CD4-positive, CD25-positive, alpha-beta regulatory T cell (primary cell): ENCODE data around the gene GSTM3. TPM values are rescaled to one million over a fixed set of nuclear protein-coding genes. Genes with fewer than 3 reads are reported as not detected.

Experiments
- ATAC-seq, 2 donors: fragments of 150-1000 bp; cut with Tn5 transposase; one replicate each; pipeline ENCODE4 v1.10.0; 2021; ENCODE audit warnings: low read depth in 2 of 2, moderate number of reproducible peaks in 2 of 2, moderate library complexity in 1 of 2
- DNase-seq, 3 donors: peaks; one replicate each; pipeline versions ENCODE4 v3.0.0 to v3.0.0-alpha.2; 2012 to 2022; ENCODE audit warnings: mixed read lengths in 1 of 3
- H3K27ac ChIP-seq: one replicate; pipeline ENCODE4 v1.7.0; 2013; ENCODE audit warnings: mild to moderate bottlenecking, low read length; ENCODE audit not compliant: insufficient read depth, poor library complexity, severe bottlenecking
- H3K27me3 ChIP-seq: one replicate; pipeline ENCODE4 v1.7.0; 2013; ENCODE audit warnings: low read length; ENCODE audit not compliant: control insufficient read depth, insufficient read depth
- H3K36me3 ChIP-seq: one replicate; pipeline ENCODE4 v1.7.0; 2013; ENCODE audit warnings: mild to moderate bottlenecking, low read length, moderate library complexity; ENCODE audit not compliant: control insufficient read depth, insufficient read depth
- H3K4me1 ChIP-seq: 2 replicates; pipeline ENCODE4 v1.7.0; 2013; ENCODE audit warnings: mild to moderate bottlenecking, low read length; ENCODE audit not compliant: insufficient read depth, control insufficient read depth, poor library complexity, severe bottlenecking
- H3K4me3 ChIP-seq: one replicate; pipeline ENCODE4 v1.7.0; 2013; ENCODE audit warnings: low read depth, mild to moderate bottlenecking, low read length, moderate library complexity
- H3K9me3 ChIP-seq, 2 experiments: 1 replicate in 1 of 2; 2 replicates in 1 of 2; pipeline ENCODE4 v1.7.0; 2013; ENCODE audit warnings: low read length in 2 of 2, mild to moderate bottlenecking in 1 of 2, moderate library complexity in 1 of 2; ENCODE audit not compliant: control insufficient read depth in 2 of 2
- H3K27ac Mint-ChIP-seq, 3 donors: one replicate each; pipeline ENCODE4 v1.8.0; 2020 to 2022; ENCODE audit warnings: mild to moderate bottlenecking in 3 of 3, mixed read lengths in 3 of 3, moderate library complexity in 2 of 3
- H3K27me3 Mint-ChIP-seq: one replicate; pipeline ENCODE4 v1.8.0; 2022; ENCODE audit warnings: mild to moderate bottlenecking, mixed read lengths
- H3K36me3 Mint-ChIP-seq: one replicate; pipeline ENCODE4 v1.8.0; 2020; ENCODE audit warnings: mixed read lengths
- H3K4me1 Mint-ChIP-seq, 4 donors: one replicate each; pipeline ENCODE4 v1.8.0; 2020 to 2022; ENCODE audit warnings: mixed read lengths in 4 of 4, mild to moderate bottlenecking in 1 of 4
- H3K4me3 Mint-ChIP-seq, 4 donors: one replicate each; pipeline ENCODE4 v1.8.0; 2020 to 2022; ENCODE audit warnings: mild to moderate bottlenecking in 4 of 4, mixed read lengths in 4 of 4, moderate library complexity in 3 of 4
- H3K9me3 Mint-ChIP-seq, 7 donors: one replicate each; pipeline ENCODE4 v1.8.0; 2020 to 2022; ENCODE audit warnings: mixed read lengths in 7 of 7, mild to moderate bottlenecking in 3 of 7, moderate library complexity in 2 of 7
- polyA plus RNA-seq, 4 donors: library from polyadenylated mRNA; unstranded; fragments of 300-500 nt; fragmentation: Illumina TruSeq; gene quantifications; one replicate each; pipeline ENCODE4 v1.2.3, GENCODE V29; 2021
- total RNA-seq: library from RNA; stranded (reverse); gene quantifications from one replicate; pipeline ENCODE4 v1.2.3, GENCODE V29; 2022

GSTM3 gene
- total and polyA plus RNA-seq, 5 donors from 2014 or later, result 3.9 to 50.1 (median 48.6) TPM

GRCh38 chr1:109773900-109774485 lies 33.2 kb upstream of the GSTM3 start:
- Histone ChIP-seq H3K4me1 (peaks cover 5% of the 10 kb centered on the region), H3K9me3 (no peaks in the 10 kb centered on the region), H3K27me3 (no peaks in the 10 kb centered on the region), H3K4me3 (no peak overlapping the region), H3K36me3 (no peaks in the 10 kb centered on the region), H3K27ac (no peak overlapping the region)
- Mint-ChIP-seq H3K4me3 (no peak overlapping the region), H3K9me3 (no peaks in the 10 kb centered on the region), H3K27me3 (peaks cover 4% of the 10 kb centered on the region), H3K4me1 (peaks cover 2 to 14% (median 11%) of the 10 kb centered on the region in 4 donors), H3K36me3 (no peaks in the 10 kb centered on the region), H3K27ac (no peak overlapping the region)
- ATAC-seq, result no peak
- no peak for DNase-seq

GRCh38 chr1:109773203-109773899 lies 32.5 kb upstream of the GSTM3 start:
- peak; percentile 81 to 86 for ATAC-seq
- DNase-seq, result peak; percentile 44 to 80 (median 66)
- Mint-ChIP-seq H3K9me3 (no peaks in the 10 kb centered on the region), H3K4me1 (peaks cover 2 to 14% (median 11%) of the 10 kb centered on the region in 4 donors), H3K4me3 (no peak overlapping the region), H3K36me3 (no peaks in the 10 kb centered on the region), H3K27me3 (peaks cover 4% of the 10 kb centered on the region), H3K27ac (no peak overlapping the region)
- H3K9me3 ChIP-seq, result no peaks in the 10 kb centered on the region
- H3K27me3 ChIP-seq, result no peaks in the 10 kb centered on the region
- no peak overlapping the region for H3K27ac ChIP-seq
- H3K4me1 ChIP-seq, result peaks cover 5% of the 10 kb centered on the region
- H3K36me3 ChIP-seq, result no peaks in the 10 kb centered on the region
- no peak overlapping the region for H3K4me3 ChIP-seq

GRCh38 chr1:109772658-109773202 lies 31.9 kb upstream of the GSTM3 start:
- H3K27me3 ChIP-seq, result no peaks in the 10 kb centered on the region
- no peaks in the 10 kb centered on the region for H3K9me3 ChIP-seq
- Mint-ChIP-seq H3K27me3 (peaks cover 4% of the 10 kb centered on the region), H3K36me3 (no peaks in the 10 kb centered on the region), H3K9me3 (no peaks in the 10 kb centered on the region), H3K4me3 (no peak overlapping the region), H3K4me1 (peaks cover 2 to 14% (median 11%) of the 10 kb centered on the region in 4 donors), H3K27ac (no peak overlapping the region)
- no peak for ATAC-seq
- H3K27ac ChIP-seq, result no peak overlapping the region
- H3K36me3 ChIP-seq, result no peaks in the 10 kb centered on the region
- peaks cover 5% of the 10 kb centered on the region for H3K4me1 ChIP-seq
- no peak overlapping the region for H3K4me3 ChIP-seq
- no peak for DNase-seq

GRCh38 chr1:109771712-109772657 lies 31.1 kb upstream of the GSTM3 start:
- Histone ChIP-seq H3K9me3 (no peaks in the 10 kb centered on the region), H3K27me3 (no peaks in the 10 kb centered on the region), H3K27ac (no peak overlapping the region), H3K4me1 (peaks cover 1% of the 10 kb centered on the region), H3K36me3 (no peaks in the 10 kb centered on the region), H3K4me3 (no peak overlapping the region)
- no peak for ATAC-seq
- peaks cover 4% of the 10 kb centered on the region for H3K27me3 Mint-ChIP-seq
- H3K27ac Mint-ChIP-seq, result peak overlapping the region in 1 of 3 donors; percentile 50
- no peak overlapping the region for H3K4me3 Mint-ChIP-seq
- peaks cover 2 to 14% (median 5%) of the 10 kb centered on the region in 4 donors for H3K4me1 Mint-ChIP-seq
- no peaks in the 10 kb centered on the region for H3K36me3 Mint-ChIP-seq
- no peaks in the 10 kb centered on the region for H3K9me3 Mint-ChIP-seq
- no peak for DNase-seq

- H3K36me3 Mint-ChIP-seq, result no peaks in the 10 kb centered on the region
- H3K27me3 Mint-ChIP-seq, result peaks cover 4% of the 10 kb centered on the region
- Histone ChIP-seq H3K4me1 (no peaks in the 10 kb centered on the region), H3K27ac (no peak overlapping the region), H3K4me3 (no peak overlapping the region), H3K9me3 (no peaks in the 10 kb centered on the region), H3K36me3 (no peaks in the 10 kb centered on the region), H3K27me3 (no peaks in the 10 kb centered on the region)
- ATAC-seq, result no peak
- peaks cover 0 to 8% (median 4%) of the 10 kb centered on the region in 4 donors for H3K4me1 Mint-ChIP-seq
- DNase-seq, result no peak
- no peaks in the 10 kb centered on the region for H3K9me3 Mint-ChIP-seq
- no peak overlapping the region for H3K4me3 Mint-ChIP-seq
- peak overlapping the region in 1 of 3 donors; percentile 72 for H3K27ac Mint-ChIP-seq
Observed at GRCh38 chr1:109770331-109771095, 29.7 kb upstream of the GSTM3 start.

GRCh38 chr1:109769330-109770078 lies 28.7 kb upstream of the GSTM3 start:
- no peaks in the 10 kb centered on the region for H3K36me3 Mint-ChIP-seq
- H3K4me3 Mint-ChIP-seq, result no peak overlapping the region
- Histone ChIP-seq H3K9me3 (no peaks in the 10 kb centered on the region), H3K27me3 (no peaks in the 10 kb centered on the region), H3K4me1 (no peaks in the 10 kb centered on the region), H3K4me3 (no peak overlapping the region), H3K36me3 (no peaks in the 10 kb centered on the region), H3K27ac (no peak overlapping the region)
- ATAC-seq, result no peak
- H3K27me3 Mint-ChIP-seq, result peaks cover 4% of the 10 kb centered on the region
- no peaks in the 10 kb centered on the region for H3K9me3 Mint-ChIP-seq
- DNase-seq, result no peak
- peak overlapping the region in 1 of 3 donors; percentile 56 for H3K27ac Mint-ChIP-seq
- peaks cover 0 to 8% (median 4%) of the 10 kb centered on the region in 4 donors for H3K4me1 Mint-ChIP-seq
